GM10266 (cell line): ENCODE measurements around the gene SLC9A7.
"Not testable (repeated sequence)": the region's sequence is repeated elsewhere in the genome, so short reads cannot be mapped to it uniquely, and the experiment has no call there.

ENCODE experiments used
- DNase-seq: peaks from one replicate; pipeline ENCODE4 v3.0.0; 2012; ENCODE audit errors: extremely low spot score
- TF ChIP-seq, protein P1 (sequence below): IDR thresholded peaks from 2 replicates; pipeline ENCODE4 v1.5.1; 2012; ENCODE audit warnings: mild to moderate bottlenecking, low read depth; ENCODE audit not compliant: control insufficient read depth, insufficient read depth; ENCODE audit errors: missing control alignments

SLC9A7 gene

DNA sequence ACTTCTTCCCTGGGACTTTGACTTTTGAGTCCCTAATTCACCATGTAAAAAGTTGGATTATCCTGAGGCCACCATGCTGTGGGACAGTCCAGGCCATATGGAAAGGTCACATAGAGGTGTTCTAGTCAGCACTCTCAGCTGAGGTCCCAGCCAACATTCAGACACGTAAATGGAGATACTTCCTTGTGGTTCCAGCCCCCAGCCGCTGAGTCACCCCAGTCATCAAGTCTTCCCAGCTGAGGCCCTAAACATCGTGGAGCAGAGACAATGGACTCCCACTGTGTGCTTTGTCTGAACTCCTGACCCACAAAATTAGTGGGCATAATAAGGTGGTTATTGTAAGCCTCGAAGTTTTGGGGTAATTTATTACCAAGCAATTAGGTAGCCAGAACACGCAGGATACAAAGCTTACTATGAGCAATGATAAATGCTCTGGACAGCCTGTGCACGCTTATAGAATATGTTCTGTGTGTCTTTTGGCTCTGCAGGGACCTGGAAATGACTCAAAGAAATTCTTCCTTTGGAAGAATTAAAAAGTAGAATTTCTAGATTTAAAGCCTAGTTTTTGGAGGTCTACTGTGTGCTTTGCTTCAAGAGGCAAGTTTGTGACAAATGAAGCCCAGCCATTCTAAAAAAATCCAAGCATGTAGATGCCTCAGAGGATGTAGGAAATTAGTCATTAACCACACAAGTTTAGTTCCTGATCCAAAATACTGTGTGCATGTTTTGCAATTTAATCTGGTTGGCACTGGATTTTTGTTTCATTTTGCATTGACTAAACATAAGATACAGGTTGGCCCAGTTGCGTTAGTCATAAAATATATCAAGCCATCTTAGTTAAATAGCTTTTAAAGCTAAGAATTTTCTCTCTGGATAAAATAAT lies 33.2 kb upstream of the SLC9A7 start:
- DNase-seq: peak; percentile 17
- TF ChIP-seq, protein P1, sequence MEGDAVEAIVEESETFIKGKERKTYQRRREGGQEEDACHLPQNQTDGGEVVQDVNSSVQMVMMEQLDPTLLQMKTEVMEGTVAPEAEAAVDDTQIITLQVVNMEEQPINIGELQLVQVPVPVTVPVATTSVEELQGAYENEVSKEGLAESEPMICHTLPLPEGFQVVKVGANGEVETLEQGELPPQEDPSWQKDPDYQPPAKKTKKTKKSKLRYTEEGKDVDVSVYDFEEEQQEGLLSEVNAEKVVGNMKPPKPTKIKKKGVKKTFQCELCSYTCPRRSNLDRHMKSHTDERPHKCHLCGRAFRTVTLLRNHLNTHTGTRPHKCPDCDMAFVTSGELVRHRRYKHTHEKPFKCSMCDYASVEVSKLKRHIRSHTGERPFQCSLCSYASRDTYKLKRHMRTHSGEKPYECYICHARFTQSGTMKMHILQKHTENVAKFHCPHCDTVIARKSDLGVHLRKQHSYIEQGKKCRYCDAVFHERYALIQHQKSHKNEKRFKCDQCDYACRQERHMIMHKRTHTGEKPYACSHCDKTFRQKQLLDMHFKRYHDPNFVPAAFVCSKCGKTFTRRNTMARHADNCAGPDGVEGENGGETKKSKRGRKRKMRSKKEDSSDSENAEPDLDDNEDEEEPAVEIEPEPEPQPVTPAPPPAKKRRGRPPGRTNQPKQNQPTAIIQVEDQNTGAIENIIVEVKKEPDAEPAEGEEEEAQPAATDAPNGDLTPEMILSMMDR: no peak

DNA sequence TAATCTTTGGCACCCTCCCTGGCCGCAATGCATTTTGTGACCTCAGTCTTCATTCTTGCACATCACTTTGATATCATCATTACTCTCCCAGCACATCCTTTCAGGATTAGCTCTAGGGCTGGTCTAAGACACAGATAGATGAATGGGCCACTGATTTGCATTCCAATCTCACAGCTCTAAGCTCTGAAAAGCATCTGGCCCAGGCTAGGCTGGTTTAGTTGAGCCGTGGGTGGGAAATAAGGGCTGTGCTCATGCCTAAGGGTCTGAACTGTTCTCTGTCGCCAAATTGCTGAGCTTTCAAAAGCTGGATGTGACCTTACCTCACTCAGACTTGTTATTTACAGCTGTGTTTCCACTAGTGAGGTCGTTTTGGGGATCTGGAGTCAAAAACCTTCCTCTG lies 30.0 kb upstream of the SLC9A7 start:
- DNase-seq: no peak
- TF ChIP-seq, protein P1: no peak

DNA sequence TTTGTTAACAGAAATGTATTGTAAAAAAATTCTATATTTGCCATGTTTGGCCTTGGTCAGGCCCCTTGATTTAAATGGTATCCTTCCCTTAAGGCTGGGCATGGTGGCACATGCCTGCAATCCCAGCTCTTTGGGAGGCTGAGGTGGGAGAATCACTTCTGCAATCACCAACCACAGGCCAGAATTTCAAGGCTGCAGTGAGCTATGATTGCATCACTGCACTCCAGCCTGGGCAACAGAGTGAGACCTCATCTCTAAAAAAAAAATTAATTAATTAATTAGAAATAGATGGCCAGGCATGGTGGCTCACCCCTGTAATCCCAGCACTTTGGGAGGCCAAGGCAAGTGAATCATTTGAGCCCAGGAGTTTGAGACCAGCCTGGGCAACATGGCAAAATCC lies 25.5 kb upstream of the SLC9A7 start:
- not testable (repeated sequence) for DNase-seq

DNA sequence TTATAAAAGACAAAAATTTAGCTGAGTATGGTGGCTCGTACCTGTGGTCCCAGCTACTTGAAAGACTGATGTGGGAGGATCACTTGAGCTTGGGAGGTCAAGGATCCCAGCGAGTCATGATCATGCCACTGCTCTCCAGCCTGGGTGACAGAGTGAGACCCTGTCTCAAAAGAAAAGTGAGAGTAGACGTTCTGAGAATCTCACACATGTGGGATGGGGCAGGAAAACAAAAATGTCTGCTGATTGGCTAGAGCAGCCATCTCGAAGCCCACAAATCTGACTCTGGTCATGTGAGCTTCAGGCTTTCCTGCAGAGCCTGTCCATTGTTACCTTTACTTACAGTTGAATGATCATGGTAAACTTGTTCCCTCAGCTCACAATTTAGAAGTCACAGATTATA lies 23.1 kb upstream of the SLC9A7 start:
- no peak for DNase-seq
- TF ChIP-seq, protein P1: no peak

DNA sequence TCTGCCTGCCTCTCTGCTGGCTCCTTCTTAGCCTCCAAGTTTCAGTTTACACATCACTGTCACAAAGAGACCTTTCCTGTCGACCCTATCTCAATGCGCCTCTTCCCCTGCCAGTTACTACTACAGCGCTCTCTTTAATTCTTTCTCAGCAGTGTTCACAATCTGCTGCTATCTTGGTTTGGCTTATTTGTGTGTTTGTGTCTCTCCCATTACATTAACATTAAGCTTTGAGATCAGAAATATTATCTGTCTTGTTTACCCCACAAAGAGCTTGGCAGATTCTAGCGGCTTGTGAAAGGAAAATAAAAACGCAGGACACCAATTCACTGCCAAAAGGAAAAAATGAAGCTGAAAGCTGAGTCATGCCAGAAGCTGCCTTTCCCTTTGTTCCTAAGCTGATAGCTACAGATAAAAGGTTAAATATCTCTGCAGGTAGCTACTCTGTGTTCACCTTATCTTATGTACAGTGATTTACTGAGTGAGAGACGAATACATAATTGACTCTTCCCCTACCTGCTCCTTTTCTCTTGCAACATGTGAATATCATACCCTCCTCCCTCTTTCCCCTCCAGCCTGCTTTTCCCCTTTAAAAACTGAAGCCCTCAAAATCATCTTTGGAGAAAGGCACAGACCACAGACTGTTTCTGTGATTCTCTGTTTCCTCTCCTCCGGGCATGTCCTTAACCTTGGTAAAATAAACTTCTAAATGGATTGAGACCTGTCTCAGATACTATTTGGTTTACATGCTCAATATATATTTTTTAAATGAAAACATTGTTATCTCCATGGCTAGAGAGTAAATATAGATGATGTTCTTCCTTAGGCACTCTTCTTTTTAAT lies 19.3 kb upstream of the SLC9A7 start:
- no peak for DNase-seq
- TF ChIP-seq, protein P1: no peak

DNA sequence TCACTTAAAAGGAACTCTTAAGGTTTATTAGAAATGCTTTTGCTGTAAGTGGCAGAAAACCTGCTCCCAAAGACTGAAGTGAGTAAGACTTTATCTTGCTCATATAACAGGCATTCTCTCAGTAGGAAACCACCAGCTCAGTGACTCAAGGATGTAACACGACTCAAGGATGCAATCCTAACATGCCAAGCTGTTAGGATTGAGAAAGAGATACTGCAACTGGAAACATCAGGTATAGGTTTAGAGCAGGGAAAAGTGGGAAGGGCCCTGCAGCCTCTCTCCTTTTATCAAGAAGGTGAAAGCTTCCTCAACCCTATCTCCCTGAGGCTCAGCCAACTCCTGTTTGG lies 11.9 kb upstream of the SLC9A7 start:
- TF ChIP-seq, protein P1: no peak
- DNase-seq: no peak

DNA sequence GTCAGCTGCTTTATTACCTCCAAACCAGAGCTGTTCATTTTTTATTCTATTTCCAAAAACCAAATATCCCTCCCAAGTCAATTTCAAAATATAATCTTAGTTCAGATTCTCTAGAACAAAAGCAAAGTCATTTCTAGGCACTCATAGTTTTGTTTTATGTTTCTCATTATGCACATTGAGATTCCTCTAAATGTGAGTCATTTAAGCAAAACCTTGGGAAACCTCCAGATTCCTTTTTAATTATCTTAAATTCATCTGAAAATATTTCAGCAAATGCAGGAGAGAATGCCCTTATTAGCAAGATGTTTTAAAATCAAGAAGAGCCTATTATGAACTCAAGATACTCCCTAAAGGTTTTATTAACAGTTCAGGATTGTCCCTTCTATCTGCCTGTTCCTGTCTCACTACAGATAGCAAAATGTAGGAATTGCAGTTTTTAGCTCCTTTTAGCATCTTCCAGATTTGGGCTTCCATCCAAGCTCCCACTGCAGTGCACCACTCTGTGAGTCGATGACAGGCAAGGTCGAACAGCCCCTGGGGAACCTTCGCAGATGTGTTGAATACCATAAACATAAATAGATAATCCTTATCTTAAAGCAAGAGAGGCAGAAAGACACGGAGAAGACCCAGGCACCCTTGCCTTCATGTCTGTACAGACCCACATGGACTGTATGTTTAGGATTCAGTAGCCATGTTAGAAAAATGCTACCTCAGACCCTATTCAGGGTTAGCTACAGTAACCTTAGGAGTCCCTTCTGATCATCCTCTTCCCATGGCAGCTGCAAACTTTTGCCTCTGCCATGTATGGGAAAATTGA lies 11.3 kb upstream of the SLC9A7 start:
- no peak for DNase-seq
- TF ChIP-seq, protein P1: no peak
